Hepatocyte (in vitro differentiated cells): ENCODE data around the gene DIS3L2.

Experiments
- EZH2phosphoT487 ChIP-seq: fragments of 200-600 bp; sonication (generic); IDR thresholded peaks from one replicate; pipeline ENCODE4 v1.6.1; 2018; ENCODE audit warnings: antibody characterized with exemption, mild to moderate bottlenecking, low read depth, moderate library complexity; ENCODE audit not compliant: unreplicated experiment, severe bottlenecking
- TF ChIP-seq, protein P1 (sequence below): fragments of 200-600 bp; sonication (generic); IDR thresholded peaks from 2 replicates; pipeline ENCODE4 v1.5.1; 2016; ENCODE audit warnings: antibody characterized with exemption, mild to moderate bottlenecking; ENCODE audit not compliant: poor library complexity

- TF ChIP-seq EZH2phosphoT487 = no peak
- TF ChIP-seq, protein P1, sequence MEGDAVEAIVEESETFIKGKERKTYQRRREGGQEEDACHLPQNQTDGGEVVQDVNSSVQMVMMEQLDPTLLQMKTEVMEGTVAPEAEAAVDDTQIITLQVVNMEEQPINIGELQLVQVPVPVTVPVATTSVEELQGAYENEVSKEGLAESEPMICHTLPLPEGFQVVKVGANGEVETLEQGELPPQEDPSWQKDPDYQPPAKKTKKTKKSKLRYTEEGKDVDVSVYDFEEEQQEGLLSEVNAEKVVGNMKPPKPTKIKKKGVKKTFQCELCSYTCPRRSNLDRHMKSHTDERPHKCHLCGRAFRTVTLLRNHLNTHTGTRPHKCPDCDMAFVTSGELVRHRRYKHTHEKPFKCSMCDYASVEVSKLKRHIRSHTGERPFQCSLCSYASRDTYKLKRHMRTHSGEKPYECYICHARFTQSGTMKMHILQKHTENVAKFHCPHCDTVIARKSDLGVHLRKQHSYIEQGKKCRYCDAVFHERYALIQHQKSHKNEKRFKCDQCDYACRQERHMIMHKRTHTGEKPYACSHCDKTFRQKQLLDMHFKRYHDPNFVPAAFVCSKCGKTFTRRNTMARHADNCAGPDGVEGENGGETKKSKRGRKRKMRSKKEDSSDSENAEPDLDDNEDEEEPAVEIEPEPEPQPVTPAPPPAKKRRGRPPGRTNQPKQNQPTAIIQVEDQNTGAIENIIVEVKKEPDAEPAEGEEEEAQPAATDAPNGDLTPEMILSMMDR = no peak
Measured at GRCh38 chr2:232273903-232274643, 312.6 kb downstream of the DIS3L2 start.
